GM10266 (cell line): Measurements from ENCODE around the gene OR8H3.

Experiments
- DNase-seq: peaks from one replicate; pipeline ENCODE4 v3.0.0; 2012; ENCODE audit errors: extremely low spot score
- TF ChIP-seq, protein P1 (sequence below): IDR thresholded peaks from 2 replicates; pipeline ENCODE4 v1.5.1; 2012; ENCODE audit warnings: mild to moderate bottlenecking, low read depth; ENCODE audit not compliant: control insufficient read depth, insufficient read depth; ENCODE audit errors: missing control alignments

Gene OR8H3

DNA sequence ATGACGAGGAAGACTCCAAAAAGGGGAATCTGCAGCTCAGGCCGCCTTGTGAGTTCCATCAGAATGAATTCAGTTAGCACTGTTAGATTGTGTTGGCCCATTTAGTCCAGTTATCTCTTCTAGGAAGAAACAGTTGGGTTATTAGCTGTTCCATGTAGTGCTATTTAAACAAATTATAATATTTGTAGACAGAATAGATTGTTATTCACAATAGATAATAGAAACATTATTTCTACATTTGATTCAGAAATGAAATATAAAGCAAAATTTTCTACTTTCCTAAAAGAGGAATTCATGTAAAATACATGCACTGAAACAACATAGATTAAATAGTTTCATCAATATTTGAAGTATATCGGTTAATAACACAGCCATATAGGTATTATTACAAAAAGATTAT is 38.0 kb downstream of the OR8H3 start, which contains the start of gene OR8K5:
OR8K5 (minus strand) TSS at position 101 of the 400 bp plus-strand sequence; CDS start at position 101, 0 bp downstream.
- no peak for DNase-seq
- TF ChIP-seq, protein P1, sequence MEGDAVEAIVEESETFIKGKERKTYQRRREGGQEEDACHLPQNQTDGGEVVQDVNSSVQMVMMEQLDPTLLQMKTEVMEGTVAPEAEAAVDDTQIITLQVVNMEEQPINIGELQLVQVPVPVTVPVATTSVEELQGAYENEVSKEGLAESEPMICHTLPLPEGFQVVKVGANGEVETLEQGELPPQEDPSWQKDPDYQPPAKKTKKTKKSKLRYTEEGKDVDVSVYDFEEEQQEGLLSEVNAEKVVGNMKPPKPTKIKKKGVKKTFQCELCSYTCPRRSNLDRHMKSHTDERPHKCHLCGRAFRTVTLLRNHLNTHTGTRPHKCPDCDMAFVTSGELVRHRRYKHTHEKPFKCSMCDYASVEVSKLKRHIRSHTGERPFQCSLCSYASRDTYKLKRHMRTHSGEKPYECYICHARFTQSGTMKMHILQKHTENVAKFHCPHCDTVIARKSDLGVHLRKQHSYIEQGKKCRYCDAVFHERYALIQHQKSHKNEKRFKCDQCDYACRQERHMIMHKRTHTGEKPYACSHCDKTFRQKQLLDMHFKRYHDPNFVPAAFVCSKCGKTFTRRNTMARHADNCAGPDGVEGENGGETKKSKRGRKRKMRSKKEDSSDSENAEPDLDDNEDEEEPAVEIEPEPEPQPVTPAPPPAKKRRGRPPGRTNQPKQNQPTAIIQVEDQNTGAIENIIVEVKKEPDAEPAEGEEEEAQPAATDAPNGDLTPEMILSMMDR = no peak

DNA sequence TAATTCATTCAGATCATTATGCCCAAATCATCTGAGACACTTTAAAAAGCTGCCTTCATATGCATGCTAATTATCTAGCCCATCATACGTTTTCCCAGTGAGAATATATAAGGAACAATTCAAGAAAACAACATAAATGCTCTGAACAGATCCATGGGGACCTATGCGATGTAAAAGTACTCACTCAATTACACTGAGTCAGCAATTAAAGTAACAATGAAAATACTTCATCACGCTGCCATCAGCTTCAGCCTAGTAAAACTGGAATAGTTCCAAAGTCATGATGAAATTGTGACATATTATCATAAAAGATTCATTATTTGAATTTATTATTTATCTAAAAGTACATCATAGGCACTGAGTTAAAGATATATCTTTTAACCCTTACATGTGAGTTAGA is 41.6 kb downstream of the OR8H3 start:
- TF ChIP-seq, protein P1 = no peak
- no peak for DNase-seq

DNA sequence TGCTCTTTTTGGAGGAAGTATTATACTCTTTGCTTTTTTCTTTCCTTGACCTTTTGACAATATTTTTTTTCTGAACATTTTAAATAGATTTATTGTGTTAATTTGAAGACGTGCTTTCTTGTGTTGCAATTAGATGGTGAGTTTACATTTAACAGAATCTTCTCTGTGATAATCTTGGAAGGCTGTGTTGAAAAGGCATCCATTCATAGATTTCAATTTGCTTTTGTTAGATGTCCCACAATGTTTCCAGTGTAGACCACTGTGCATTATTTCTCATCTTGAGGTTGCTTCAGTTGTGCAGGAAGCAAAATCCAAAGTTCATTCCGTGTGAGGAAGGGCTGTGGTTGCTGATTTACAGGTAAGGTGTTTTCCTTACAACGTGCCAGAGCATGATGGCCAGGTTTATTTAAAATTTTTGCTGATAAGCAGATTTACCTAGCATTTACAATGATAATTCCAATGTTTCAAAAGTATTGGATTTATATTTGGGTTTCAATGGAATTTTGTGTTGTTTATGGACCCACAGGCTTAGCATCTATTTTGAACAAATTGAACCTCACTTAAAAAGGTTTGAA is 50.2 kb downstream of the OR8H3 start:
- TF ChIP-seq, protein P1 = no peak
- no peak for DNase-seq
